OCI-LY1 (cell line): ENCODE results near the gene PLA2G2E.

Source experiments
- H2AFZ ChIP-seq: fragments of 200-600 bp; sonication (generic), shearing (Covaris generic); 2 replicates; pipeline ENCODE4 v1.6.0; 2014; ENCODE audit warnings: antibody characterized with exemption, mild to moderate bottlenecking, low read length
- H3F3A ChIP-seq: fragments of 200-600 bp; sonication (generic), shearing (Covaris generic); 2 replicates; pipeline ENCODE4 v1.6.0; 2014; ENCODE audit warnings: mild to moderate bottlenecking, antibody characterized with exemption, low read length, moderate library complexity; ENCODE audit not compliant: insufficient read depth
- H3K27ac ChIP-seq: fragments of 200-600 bp; sonication (generic); 2 replicates; pipeline ENCODE4 v1.5.1; 2014; ENCODE audit warnings: low read length, mixed run types, mild to moderate bottlenecking, low read depth; ENCODE audit not compliant: poor library complexity, severe bottlenecking
- H3K27me3 ChIP-seq: fragments of 200-600 bp; sonication (generic); 2 replicates; pipeline ENCODE4 v1.6.0; 2014; ENCODE audit warnings: antibody characterized with exemption, mild to moderate bottlenecking, low read length, moderate library complexity; ENCODE audit not compliant: insufficient read depth
- H3K36me3 ChIP-seq: fragments of 200-600 bp; sonication (generic); 2 replicates; pipeline ENCODE4 v1.6.1; 2014; ENCODE audit warnings: mild to moderate bottlenecking, antibody characterized with exemption, low read length, moderate library complexity, mixed read lengths; ENCODE audit not compliant: insufficient read depth
- H3K4me1 ChIP-seq: fragments of 200-600 bp; sonication (generic); 2 replicates; pipeline ENCODE4 v1.5.1; 2014; ENCODE audit warnings: mild to moderate bottlenecking, low read length, moderate library complexity; ENCODE audit not compliant: insufficient read depth, severe bottlenecking
- H3K4me2 ChIP-seq: fragments of 200-600 bp; sonication (generic), shearing (Covaris generic); 2 replicates; pipeline ENCODE4 v1.6.1; 2014; ENCODE audit warnings: low read length
- H3K4me3 ChIP-seq: fragments of 200-600 bp; sonication (generic); 2 replicates; pipeline ENCODE4 v1.5.1; 2014; ENCODE audit warnings: low read length, low read depth, mild to moderate bottlenecking, mixed read lengths; ENCODE audit not compliant: poor library complexity, severe bottlenecking
- H3K79me2 ChIP-seq: fragments of 200-600 bp; shearing (Covaris generic); 2 replicates; pipeline ENCODE4 v1.6.1; 2016; ENCODE audit warnings: mixed run types, low read length, mixed read lengths; ENCODE audit not compliant: insufficient read depth
- H3K9ac ChIP-seq: fragments of 200-600 bp; sonication (generic), shearing (Covaris generic); 2 replicates; pipeline ENCODE4 v1.6.1; 2014; ENCODE audit warnings: mild to moderate bottlenecking, low read length, mixed read lengths
- H3K9me2 ChIP-seq: fragments of 200-600 bp; sonication (generic), shearing (Covaris generic); 2 replicates; pipeline ENCODE4 v1.6.1; 2014; ENCODE audit warnings: low read depth, mild to moderate bottlenecking, low read length, mixed read lengths
- H3K9me3 ChIP-seq: fragments of 200-600 bp; shearing (Covaris generic); 2 replicates; pipeline ENCODE4 v1.6.1; 2014; ENCODE audit warnings: low read length, mixed read lengths
- H4K20me1 ChIP-seq: fragments of 200-600 bp; sonication (generic), shearing (Covaris generic); 2 replicates; pipeline ENCODE4 v1.6.0; 2016; ENCODE audit warnings: mild to moderate bottlenecking, low read length; ENCODE audit not compliant: insufficient read depth
- CTCF ChIP-seq: fragments of 200-600 bp; sonication (generic), shearing (Covaris generic); IDR thresholded peaks from 2 replicates; pipeline ENCODE4 v1.5.1; 2017; ENCODE audit warnings: mild to moderate bottlenecking, antibody characterized with exemption, low read length, moderate library complexity, mixed read lengths
- EZH2 ChIP-seq: fragments of 200-600 bp; sonication (generic), shearing (Covaris generic); IDR thresholded peaks from 2 replicates; pipeline ENCODE4 v1.8.0; 2017; ENCODE audit warnings: borderline replicate concordance, mixed run types, mild to moderate bottlenecking, antibody characterized with exemption, low read length, moderate library complexity, mixed read lengths

Gene PLA2G2E

GRCh38 chr1:19879661-19880060, 43.8 kb downstream of the PLA2G2E start:
- Histone ChIP-seq H3K36me3 (no peaks in the 10 kb centered on the region), H3K27ac (no peak overlapping the region), H2AFZ (no peak overlapping the region), H3K4me2 (no peak overlapping the region), H4K20me1 (no peaks in the 10 kb centered on the region), H3K9me3 (no peaks in the 10 kb centered on the region), H3K4me3 (no peak overlapping the region), H3K9me2 (no peaks in the 10 kb centered on the region), H3K79me2 (peaks cover 20% of the 10 kb centered on the region), H3F3A (no peaks in the 10 kb centered on the region), H3K27me3 (peaks cover 3% of the 10 kb centered on the region; the same call in 1 of the 2 replicates), H3K9ac (no peak overlapping the region), H3K4me1 (peaks cover 22% of the 10 kb centered on the region)
- no peak for TF ChIP-seq CTCF
- TF ChIP-seq EZH2: no peak

GRCh38 chr1:19879227-19879626, 44.2 kb downstream of the PLA2G2E start:
- Histone ChIP-seq H3K27me3 (peaks cover 3% of the 10 kb centered on the region; the same call in 1 of the 2 replicates), H4K20me1 (no peaks in the 10 kb centered on the region), H2AFZ (no peak overlapping the region), H3F3A (no peaks in the 10 kb centered on the region), H3K9me3 (no peaks in the 10 kb centered on the region), H3K27ac (no peak overlapping the region), H3K4me2 (no peak overlapping the region), H3K36me3 (no peaks in the 10 kb centered on the region), H3K4me3 (no peak overlapping the region), H3K9ac (no peak overlapping the region), H3K79me2 (peaks cover 16% of the 10 kb centered on the region), H3K4me1 (peaks cover 19% of the 10 kb centered on the region), H3K9me2 (no peaks in the 10 kb centered on the region)
- TF ChIP-seq EZH2: no peak
- no peak for TF ChIP-seq CTCF

GRCh38 chr1:19878637-19878985, 44.8 kb downstream of the PLA2G2E start:
- Histone ChIP-seq H3K9me2 (no peaks in the 10 kb centered on the region), H3K4me1 (peaks cover 13% of the 10 kb centered on the region), H3K27ac (no peak overlapping the region), H3K9ac (no peak overlapping the region), H3K27me3 (peaks cover 3% of the 10 kb centered on the region; the same call in 1 of the 2 replicates), H2AFZ (no peak overlapping the region), H3K4me2 (no peak overlapping the region), H3K79me2 (peaks cover 10% of the 10 kb centered on the region), H3K9me3 (no peaks in the 10 kb centered on the region), H3K4me3 (no peak overlapping the region), H3K36me3 (no peaks in the 10 kb centered on the region), H3F3A (no peaks in the 10 kb centered on the region), H4K20me1 (no peaks in the 10 kb centered on the region)
- TF ChIP-seq CTCF (no peak), EZH2 (no peak)
